Ovary (tissue), 9 donors: Measurements from ENCODE around the gene PIP. TPM values are rescaled to one million over a fixed set of nuclear protein-coding genes. Genes with fewer than 3 reads are reported as not detected.

ENCODE experiments used
- DNase-seq, 5 donors: peaks; one replicate each; pipeline ENCODE4 v3.0.0-alpha.2; 2019 to 2020
- H3K27ac ChIP-seq, 2 donors: fragments of 200-600 bp; one replicate each; pipeline versions ENCODE4 v1.5.1 to v1.8.0; 2019 to 2022
- H3K27me3 ChIP-seq: fragments of 200-600 bp; one replicate; pipeline ENCODE4 v1.8.0; 2022
- H3K36me3 ChIP-seq: fragments of 200-600 bp; sonication (generic); one replicate; pipeline ENCODE4 v1.5.1; 2019
- H3K4me1 ChIP-seq: one replicate; pipeline ENCODE4 v1.8.1; 2013; ENCODE audit warnings: mild to moderate bottlenecking, moderate library complexity; ENCODE audit not compliant: insufficient read depth
- H3K4me3 ChIP-seq: fragments of 200-600 bp; sonication (generic); one replicate; pipeline ENCODE4 v1.5.1; 2017
- H3K9me3 ChIP-seq, 2 donors: fragments of 200-600 bp in 1 of 2; sonication (generic) in 1 of 2; one replicate each; pipeline versions ENCODE4 v1.5.1 to v1.8.1; 2013 to 2019; ENCODE audit warnings: mild to moderate bottlenecking in 1 of 2, moderate library complexity in 1 of 2
- CTCF ChIP-seq, 3 donors: fragments of 450-650 bp in 2 of 3; fragments of 200-600 bp in 1 of 3; IDR thresholded peaks; one replicate each; pipeline versions ENCODE4 v1.5.1 to v1.8.0; 2016 to 2022; ENCODE audit warnings: antibody characterized with exemption in 3 of 3, mild to moderate bottlenecking in 1 of 3
- EP300 ChIP-seq: sonication (generic); formaldehyde crosslinking; IDR thresholded peaks from one replicate; pipeline ENCODE4 v1.6.1; 2017; ENCODE audit warnings: antibody characterized with exemption
- POLR2A ChIP-seq: fragments of 450-650 bp; IDR thresholded peaks from one replicate; pipeline ENCODE4 v1.6.1; 2017; ENCODE audit warnings: antibody characterized with exemption, mild to moderate bottlenecking, moderate library complexity
- WGBS, 3 donors: extraction: QIAGEN DNeasy Blood & Tissue Kit in 1 of 3; methylation state at CpG; one replicate each; pipeline versions ENCODE4 v1.1.5 to v1.1.7; 2013 to 2017; 5-methylcytosine and 5-hydroxymethylcytosine counted together
- intact Hi-C, 4 donors: fragments of 100-400 bp; cut with DNase I; formaldehyde crosslinking; loops; one replicate each; pipeline versions ENCODE4 v1.11.0 to v1.15.1; 2022 to 2023
- polyA plus RNA-seq, 2 donors: library from polyadenylated mRNA; stranded (reverse); fragments of 200-250 nt in 1 of 2; fragments of 350-450 nt in 1 of 2; fragmentation: Illumina TruSeq in 1 of 2; extraction: RNeasy Lipid Tissue Mini Kit (QIAGEN cat#74804) in 1 of 2; gene quantifications; one replicate each; pipeline ENCODE4 v1.2.3, GENCODE V29; 2013 to 2014
- total RNA-seq, 7 donors: library from RNA; depleted of rRNA in 2 of 7; stranded (reverse); fragments of >200 nt in 2 of 7; fragmentation: NEBNext Ultra II Directional in 3 of 7; extraction: Animal tissue kit (Norgen Biotek cat#: 25700) in 3 of 7; gene quantifications; one replicate each; pipeline versions ENCODE4 v1.1.0 to v1.2.4, GENCODE V29; 2016 to 2023
- donor health status: DM: no; HTN: no; CAD: no; lungs with moderate emphysema.
- donor health status: DM: no; HTN: no; CAD: no.
- donor health status: Bipolar disorder and iron deficiency.
- donor health status: DM: yes; HTN: yes; CAD: no.
- donor health status: DM: no; HTN: no; CAD: no.
- donor health status: DM: yes; HTN: yes; CAD: no.

PIP gene
- total and polyA plus RNA-seq, 9 donors: 0.92 to 4.9 TPM; not detected in 7

GRCh38 chr7:143129051-143129450 lies 2.8 kb upstream of the PIP start:
- no peak for DNase-seq

GRCh38 chr7:143129477-143129876 lies 2.4 kb upstream of the PIP start:
- no peak for DNase-seq
- no peaks in the 10 kb centered on the region for H3K36me3 ChIP-seq
- H3K9me3 ChIP-seq: no peaks in the 10 kb centered on the region
- TF ChIP-seq CTCF (IDR thresholded peaks at IDR 0.05) (no peak), POLR2A (no peak), EP300 (no peak)
- no peaks in the 10 kb centered on the region for H3K27me3 ChIP-seq
- intact Hi-C loops: no loop called here
- H3K27ac ChIP-seq: no peak overlapping the region
- no peaks in the 10 kb centered on the region for H3K4me1 ChIP-seq
- H3K4me3 ChIP-seq: no peak overlapping the region

More at GRCh38 chr7:143129051-143129450, 2.8 kb upstream of the PIP start:
- Histone ChIP-seq H3K36me3 (no peaks in the 10 kb centered on the region), H3K4me1 (no peaks in the 10 kb centered on the region), H3K4me3 (no peak overlapping the region), H3K27me3 (no peaks in the 10 kb centered on the region), H3K27ac (no peak overlapping the region), H3K9me3 (peaks cover 0 to under 1% of the 10 kb centered on the region in 2 donors)
- WGBS, 3 donors: 75 to 77% (median 77%) methylated on average over 3 of the region's 3 CpGs
- intact Hi-C loops: no loop called here
- TF ChIP-seq CTCF (IDR thresholded peaks at IDR 0.05) (no peak), EP300 (no peak), POLR2A (no peak)

- Histone ChIP-seq H3K4me1 (no peaks in the 10 kb centered on the region), H3K4me3 (no peak overlapping the region), H3K27me3 (no peaks in the 10 kb centered on the region), H3K27ac (no peak overlapping the region), H3K9me3 (no peaks in the 10 kb centered on the region), H3K36me3 (no peaks in the 10 kb centered on the region)
- no peak for DNase-seq
- intact Hi-C loops: no loop called here
- TF ChIP-seq EP300 (no peak), POLR2A (no peak)
Measured at GRCh38 chr7:143130541-143130940, 1.3 kb upstream of the PIP start.

GRCh38 chr7:143147070-143147469 lies 15.2 kb downstream of the PIP start:
- H3K9me3 ChIP-seq: no peaks in the 10 kb centered on the region
- H3K36me3 ChIP-seq: no peaks in the 10 kb centered on the region
- H3K4me1 ChIP-seq: no peaks in the 10 kb centered on the region
- TF ChIP-seq EP300 (no peak), POLR2A (no peak), CTCF (IDR thresholded peaks at IDR 0.05) (no peak)
- no peak overlapping the region for H3K4me3 ChIP-seq
- no peak for DNase-seq
- intact Hi-C loops: no loop called here
- H3K27me3 ChIP-seq: no peaks in the 10 kb centered on the region
- no peak overlapping the region for H3K27ac ChIP-seq

- DNase-seq: no peak
- Histone ChIP-seq H3K9me3 (no peaks in the 10 kb centered on the region), H3K4me3 (no peak overlapping the region), H3K36me3 (no peaks in the 10 kb centered on the region), H3K4me1 (no peaks in the 10 kb centered on the region), H3K27ac (no peak overlapping the region), H3K27me3 (no peaks in the 10 kb centered on the region)
- no peak for TF ChIP-seq CTCF (IDR thresholded peaks at IDR 0.05)
- TF ChIP-seq POLR2A: no peak
- no peak for TF ChIP-seq EP300
- intact Hi-C loops: no loop called here
- 65 to 75% (median 66%) methylated on average over 4 of the region's 4 CpGs for WGBS, 3 donors
Measured at GRCh38 chr7:143148050-143148449, 16.2 kb downstream of the PIP start.
